Activated naive CD4-positive, alpha-beta T cell treated with anti-CD3 and anti-CD28 coated beads, Interleukin-2, amount 50 U/mL, for 24 hours (primary cell): ENCODE data around the gene GORAB.

Experiments used
- H3K27ac Mint-ChIP-seq: one replicate; pipeline ENCODE4 v1.8.0; 2021; ENCODE audit warnings: mild to moderate bottlenecking, mixed read lengths
- H3K27me3 Mint-ChIP-seq: one replicate; pipeline ENCODE4 v1.8.0; 2021; ENCODE audit warnings: mixed read lengths
- H3K36me3 Mint-ChIP-seq: one replicate; pipeline ENCODE4 v1.8.0; 2021; ENCODE audit warnings: mixed read lengths
- H3K4me1 Mint-ChIP-seq: one replicate; pipeline ENCODE4 v1.8.0; 2021; ENCODE audit warnings: mixed read lengths
- H3K4me3 Mint-ChIP-seq: one replicate; pipeline ENCODE4 v1.8.0; 2021; ENCODE audit warnings: mild to moderate bottlenecking, mixed read lengths
- H3K9me3 Mint-ChIP-seq: one replicate; pipeline ENCODE4 v1.8.0; 2021; ENCODE audit warnings: mixed read lengths

GORAB gene

GRCh38 chr1:170594066-170594626, 62.2 kb downstream of the GORAB start:
- no peaks in the 10 kb centered on the region for H3K4me1 Mint-ChIP-seq
- no peak overlapping the region for H3K4me3 Mint-ChIP-seq
- H3K27ac Mint-ChIP-seq = no peak overlapping the region

GRCh38 chr1:170596701-170597100, 64.7 kb downstream of the GORAB start:
- no peaks in the 10 kb centered on the region for H3K4me1 Mint-ChIP-seq
- no peak overlapping the region for H3K27ac Mint-ChIP-seq
- no peak overlapping the region for H3K4me3 Mint-ChIP-seq
- peaks cover 16% of the 10 kb centered on the region for H3K27me3 Mint-ChIP-seq
- peaks cover 2% of the 10 kb centered on the region for H3K36me3 Mint-ChIP-seq
- peaks cover 21% of the 10 kb centered on the region for H3K9me3 Mint-ChIP-seq

More at GRCh38 chr1:170594066-170594626, 62.2 kb downstream of the GORAB start:
- Mint-ChIP-seq H3K36me3 (peaks cover 2% of the 10 kb centered on the region), H3K27me3 (peaks cover 29% of the 10 kb centered on the region), H3K9me3 (peaks cover 11% of the 10 kb centered on the region)

GRCh38 chr1:170598618-170599017, 66.7 kb downstream of the GORAB start:
- no peaks in the 10 kb centered on the region for H3K4me1 Mint-ChIP-seq
- peaks cover 4% of the 10 kb centered on the region for H3K36me3 Mint-ChIP-seq
- H3K27me3 Mint-ChIP-seq = peaks cover 4% of the 10 kb centered on the region
- H3K27ac Mint-ChIP-seq = no peak overlapping the region
- H3K4me3 Mint-ChIP-seq = no peak overlapping the region
- H3K9me3 Mint-ChIP-seq = peaks cover 21% of the 10 kb centered on the region

GRCh38 chr1:170599033-170599432, 67.1 kb downstream of the GORAB start:
- Mint-ChIP-seq H3K4me3 (no peak overlapping the region), H3K27me3 (peaks cover 2% of the 10 kb centered on the region), H3K4me1 (no peaks in the 10 kb centered on the region), H3K9me3 (peaks cover 21% of the 10 kb centered on the region), H3K36me3 (peaks cover 4% of the 10 kb centered on the region), H3K27ac (no peak overlapping the region)

- peaks cover 26% of the 10 kb centered on the region for H3K9me3 Mint-ChIP-seq
- H3K4me1 Mint-ChIP-seq = no peaks in the 10 kb centered on the region
- peaks cover 4% of the 10 kb centered on the region for H3K36me3 Mint-ChIP-seq
- H3K27ac Mint-ChIP-seq = no peak overlapping the region
- H3K27me3 Mint-ChIP-seq = peaks cover 2% of the 10 kb centered on the region
- no peak overlapping the region for H3K4me3 Mint-ChIP-seq
These were observed 69.9 kb downstream of the GORAB start for GRCh38 chr1:170601866-170602265.
